DOHH2 (cell line): Measurements from ENCODE around the gene ADAMTS3.
A peak's percentile ranks its signal among the peaks of the same experiment; 100 is the strongest.

ENCODE experiments used
- H3F3A ChIP-seq: fragments of 200-600 bp; sonication (generic), shearing (Covaris generic); 2 replicates; pipeline ENCODE4 v1.6.0; 2016; ENCODE audit warnings: antibody characterized with exemption, mild to moderate bottlenecking; ENCODE audit not compliant: control insufficient read depth, insufficient read depth
- H3K27ac ChIP-seq: fragments of 200-600 bp; sonication (generic); 2 replicates; pipeline ENCODE4 v1.5.1; 2014; ENCODE audit warnings: low read depth, mild to moderate bottlenecking, low read length, moderate library complexity
- H3K27me3 ChIP-seq: fragments of 200-600 bp; sonication (generic); 2 replicates; pipeline ENCODE4 v1.6.1; 2014; ENCODE audit warnings: mild to moderate bottlenecking, low read length, mixed read lengths; ENCODE audit not compliant: control insufficient read depth
- H3K36me3 ChIP-seq: fragments of 200-600 bp; sonication (generic); 2 replicates; pipeline ENCODE4 v1.6.1; 2014; ENCODE audit warnings: mild to moderate bottlenecking, low read length, moderate library complexity, mixed read lengths; ENCODE audit not compliant: control insufficient read depth
- H3K4me1 ChIP-seq: fragments of 200-600 bp; sonication (generic); 2 replicates; pipeline ENCODE4 v1.6.1; 2014; ENCODE audit warnings: mild to moderate bottlenecking, low read length, mixed read lengths; ENCODE audit not compliant: control insufficient read depth
- H3K4me2 ChIP-seq: fragments of 200-600 bp; sonication (generic); 2 replicates; pipeline ENCODE4 v1.6.0; 2014; ENCODE audit warnings: mild to moderate bottlenecking, low read length, moderate library complexity
- H3K4me3 ChIP-seq: fragments of 200-600 bp; sonication (generic); 2 replicates; pipeline ENCODE4 v1.5.1; 2014; ENCODE audit warnings: mild to moderate bottlenecking, low read length, mixed read lengths
- H3K79me2 ChIP-seq: fragments of 200-600 bp; sonication (generic); 2 replicates; pipeline ENCODE4 v1.6.1; 2014; ENCODE audit warnings: mild to moderate bottlenecking, low read length, mixed read lengths; ENCODE audit not compliant: control insufficient read depth
- H3K9me2 ChIP-seq: fragments of 200-600 bp; sonication (generic); replicated peaks from 2 replicates; pipeline ENCODE4 v1.6.1; 2014; ENCODE audit warnings: mild to moderate bottlenecking, low read length, mixed read lengths; ENCODE audit not compliant: control insufficient read depth
- H3K9me3 ChIP-seq: fragments of 200-600 bp; sonication (generic); 2 replicates; pipeline ENCODE4 v1.6.1; 2014; ENCODE audit warnings: antibody characterized with exemption, low read length, mixed read lengths; ENCODE audit not compliant: control insufficient read depth, insufficient read depth
- H4K20me1 ChIP-seq: fragments of 200-600 bp; sonication (generic); 2 replicates; pipeline ENCODE4 v1.6.0; 2014; ENCODE audit warnings: low read depth, mild to moderate bottlenecking, antibody characterized with exemption, low read length, moderate library complexity; ENCODE audit not compliant: control insufficient read depth, insufficient read depth
- EZH2phosphoT487 ChIP-seq: fragments of 200-600 bp; sonication (generic); IDR thresholded peaks from 2 replicates; pipeline ENCODE4 v1.6.1; 2017; ENCODE audit warnings: borderline replicate concordance, mild to moderate bottlenecking, antibody characterized with exemption, low read length, moderate library complexity, mixed read lengths
- TF ChIP-seq, protein P1 (sequence below): fragments of 200-600 bp; sonication (generic); IDR thresholded peaks from one replicate; pipeline ENCODE4 v1.5.1; 2014; ENCODE audit warnings: antibody characterized with exemption, mild to moderate bottlenecking, low read depth, low read length; ENCODE audit not compliant: poor library complexity, severe bottlenecking

ADAMTS3 gene

DNA sequence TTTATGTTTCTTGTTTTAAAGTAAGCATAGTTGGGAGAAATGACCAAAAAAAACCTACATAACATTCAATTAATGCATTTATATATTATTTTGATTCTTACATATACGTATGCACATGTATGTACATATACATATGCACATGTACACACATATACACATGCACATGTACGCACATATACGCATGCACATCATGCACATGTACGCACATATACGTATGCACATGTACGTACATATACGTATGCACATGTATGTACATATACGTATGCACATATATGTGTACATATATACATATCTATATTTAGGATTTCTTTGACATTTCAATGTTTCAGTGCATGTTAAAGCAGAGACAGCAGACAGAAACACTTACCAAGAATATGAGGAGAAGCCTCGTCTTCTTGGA lies 263.4 kb downstream of the ADAMTS3 start:
- Histone ChIP-seq H4K20me1 (no peaks in the 10 kb centered on the region), H3K27me3 (no peaks in the 10 kb centered on the region), H3K4me2 (no peak overlapping the region), H3K4me1 (no peaks in the 10 kb centered on the region), H3K79me2 (no peaks in the 10 kb centered on the region), H3K4me3 (no peak overlapping the region), H3K27ac (no peak overlapping the region), H3F3A (no peaks in the 10 kb centered on the region), H3K9me3 (no peaks in the 10 kb centered on the region), H3K9me2 (no peaks in the 10 kb centered on the region), H3K36me3 (no peaks in the 10 kb centered on the region)
- TF ChIP-seq, protein P1, sequence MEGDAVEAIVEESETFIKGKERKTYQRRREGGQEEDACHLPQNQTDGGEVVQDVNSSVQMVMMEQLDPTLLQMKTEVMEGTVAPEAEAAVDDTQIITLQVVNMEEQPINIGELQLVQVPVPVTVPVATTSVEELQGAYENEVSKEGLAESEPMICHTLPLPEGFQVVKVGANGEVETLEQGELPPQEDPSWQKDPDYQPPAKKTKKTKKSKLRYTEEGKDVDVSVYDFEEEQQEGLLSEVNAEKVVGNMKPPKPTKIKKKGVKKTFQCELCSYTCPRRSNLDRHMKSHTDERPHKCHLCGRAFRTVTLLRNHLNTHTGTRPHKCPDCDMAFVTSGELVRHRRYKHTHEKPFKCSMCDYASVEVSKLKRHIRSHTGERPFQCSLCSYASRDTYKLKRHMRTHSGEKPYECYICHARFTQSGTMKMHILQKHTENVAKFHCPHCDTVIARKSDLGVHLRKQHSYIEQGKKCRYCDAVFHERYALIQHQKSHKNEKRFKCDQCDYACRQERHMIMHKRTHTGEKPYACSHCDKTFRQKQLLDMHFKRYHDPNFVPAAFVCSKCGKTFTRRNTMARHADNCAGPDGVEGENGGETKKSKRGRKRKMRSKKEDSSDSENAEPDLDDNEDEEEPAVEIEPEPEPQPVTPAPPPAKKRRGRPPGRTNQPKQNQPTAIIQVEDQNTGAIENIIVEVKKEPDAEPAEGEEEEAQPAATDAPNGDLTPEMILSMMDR, result no peak
- no peak for TF ChIP-seq EZH2phosphoT487

DNA sequence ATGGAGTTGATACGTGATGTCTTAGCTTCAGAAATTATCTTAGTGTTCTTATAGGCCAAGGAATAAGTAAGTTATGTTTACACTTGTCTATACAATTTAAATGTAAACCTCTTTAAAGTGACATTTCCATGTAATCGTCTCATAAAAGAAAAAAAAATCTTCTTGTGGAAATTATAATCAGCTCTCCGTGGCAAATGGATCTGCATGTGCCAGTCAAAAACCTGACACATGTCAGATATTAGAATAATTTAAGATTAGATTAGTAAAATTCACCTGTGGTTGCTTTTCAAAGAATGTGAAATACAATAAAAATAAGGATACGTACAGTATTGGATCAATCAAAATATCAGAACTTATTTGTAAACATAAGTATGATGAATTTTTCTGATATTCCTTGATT lies 263.9 kb downstream of the ADAMTS3 start:
- no peaks in the 10 kb centered on the region for H3K27me3 ChIP-seq
- H3K36me3 ChIP-seq, result no peaks in the 10 kb centered on the region
- H4K20me1 ChIP-seq, result no peaks in the 10 kb centered on the region
- TF ChIP-seq EZH2phosphoT487, result no peak
- TF ChIP-seq, protein P1, result no peak
- no peaks in the 10 kb centered on the region for H3K79me2 ChIP-seq
- H3K27ac ChIP-seq, result no peak overlapping the region
- H3F3A ChIP-seq, result no peaks in the 10 kb centered on the region
- no peaks in the 10 kb centered on the region for H3K9me3 ChIP-seq
- no peaks in the 10 kb centered on the region for H3K4me1 ChIP-seq
- H3K9me2 ChIP-seq, result no peaks in the 10 kb centered on the region
- H3K4me2 ChIP-seq, result no peak overlapping the region
- H3K4me3 ChIP-seq, result no peak overlapping the region

DNA sequence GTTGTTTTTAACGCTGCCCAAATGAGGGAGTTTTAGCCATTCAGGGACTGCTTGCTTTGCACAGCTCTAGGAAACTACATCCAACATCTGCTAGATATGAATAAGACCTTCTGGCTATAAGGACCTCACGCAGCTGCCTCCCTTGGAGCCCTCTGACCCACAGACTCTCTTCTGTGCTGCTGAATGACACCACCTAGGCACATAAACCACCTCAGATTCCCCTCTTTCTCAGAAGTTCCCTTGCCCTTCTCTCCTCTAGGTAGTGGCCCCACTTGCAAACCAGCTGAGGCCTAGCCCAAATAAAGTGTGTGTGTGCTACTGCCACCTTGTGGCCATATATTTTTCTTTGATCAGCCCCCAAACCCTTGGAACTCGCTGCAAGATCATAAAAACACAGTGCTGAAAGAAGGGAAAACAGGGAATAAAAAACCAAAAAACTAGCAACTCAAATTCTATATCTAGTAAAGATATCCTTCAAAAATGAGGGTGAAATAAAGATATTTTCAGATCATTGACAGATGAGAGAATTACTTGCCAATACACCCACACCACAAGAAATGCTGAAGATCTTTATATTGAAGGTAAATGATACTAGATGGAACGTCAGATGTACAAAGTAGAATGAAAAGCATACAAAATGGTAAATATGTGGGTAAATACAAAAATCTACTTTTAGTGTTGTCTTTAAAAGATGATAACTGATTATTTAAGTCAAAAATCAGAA lies 265.9 kb downstream of the ADAMTS3 start:
- H3F3A ChIP-seq, result no peaks in the 10 kb centered on the region
- H3K27me3 ChIP-seq, result no peaks in the 10 kb centered on the region
- no peak overlapping the region for H3K27ac ChIP-seq
- H3K4me1 ChIP-seq, result no peaks in the 10 kb centered on the region
- H3K36me3 ChIP-seq, result no peaks in the 10 kb centered on the region
- no peaks in the 10 kb centered on the region for H3K9me3 ChIP-seq
- H3K4me3 ChIP-seq, result no peak overlapping the region
- H4K20me1 ChIP-seq, result no peaks in the 10 kb centered on the region
- H3K79me2 ChIP-seq, result no peaks in the 10 kb centered on the region
- no peaks in the 10 kb centered on the region for H3K9me2 ChIP-seq
- no peak overlapping the region for H3K4me2 ChIP-seq
- TF ChIP-seq, protein P1, result peak; percentile 76
- TF ChIP-seq EZH2phosphoT487, result no peak
